HG02642 (cell line): ENCODE results near the gene PPP1R16B.

ENCODE experiments used
- ATAC-seq: cut with Tn5 transposase; IDR thresholded peaks from one replicate; pipeline ENCODE4 v1.9.1; 2021; ENCODE audit warnings: mild to moderate bottlenecking; ENCODE audit not compliant: unreplicated experiment, poor library complexity

PPP1R16B gene

DNA sequence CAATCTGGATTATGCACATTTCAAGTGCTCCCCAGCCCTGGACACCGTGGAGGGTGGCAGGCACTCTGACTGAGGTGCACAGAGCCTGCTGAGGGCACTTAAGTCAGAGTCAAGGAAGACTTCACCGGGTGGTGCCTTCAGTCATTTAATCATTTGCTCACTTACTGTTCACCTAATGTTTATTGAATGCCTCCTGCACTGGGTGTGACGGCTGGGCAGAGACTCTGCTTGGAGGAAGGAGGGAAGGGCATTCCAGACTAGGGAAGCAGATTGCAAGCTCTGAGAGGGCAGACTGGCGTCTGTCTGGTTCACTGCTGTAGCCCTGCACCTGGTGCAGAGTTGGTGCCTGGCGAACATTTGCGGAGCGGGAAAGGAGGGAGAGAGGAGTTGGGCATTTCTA is 66.5 kb downstream of the PPP1R16B start:
- no peak for ATAC-seq

DNA sequence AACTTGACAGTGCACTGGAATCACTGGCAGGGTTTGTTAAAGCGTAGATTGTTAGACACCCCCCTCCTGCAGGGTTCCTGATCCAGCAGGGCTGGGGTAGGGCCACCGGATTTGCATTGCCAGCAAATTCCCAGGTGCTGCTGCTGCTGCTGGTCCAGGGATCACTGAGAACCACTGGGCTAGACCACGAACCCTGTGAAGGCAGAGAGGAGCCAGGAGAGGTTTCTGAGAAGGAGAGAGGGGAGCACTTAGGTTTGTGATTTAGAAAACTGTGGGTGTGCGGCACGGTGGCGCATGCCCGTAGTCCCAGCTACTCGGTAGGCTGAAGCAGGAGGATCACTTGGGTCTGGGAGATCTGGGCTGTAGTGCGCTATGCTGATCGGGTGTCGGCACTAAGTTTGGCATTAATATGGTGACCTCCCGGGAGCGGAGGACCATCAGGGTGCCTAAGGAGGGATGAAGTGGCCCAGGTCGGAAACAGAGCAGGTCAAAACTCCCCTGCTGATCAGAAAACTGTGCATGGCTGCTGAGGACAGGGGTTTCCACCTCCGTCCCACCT is 67.1 kb downstream of the PPP1R16B start:
- ATAC-seq = peak; percentile 5

DNA sequence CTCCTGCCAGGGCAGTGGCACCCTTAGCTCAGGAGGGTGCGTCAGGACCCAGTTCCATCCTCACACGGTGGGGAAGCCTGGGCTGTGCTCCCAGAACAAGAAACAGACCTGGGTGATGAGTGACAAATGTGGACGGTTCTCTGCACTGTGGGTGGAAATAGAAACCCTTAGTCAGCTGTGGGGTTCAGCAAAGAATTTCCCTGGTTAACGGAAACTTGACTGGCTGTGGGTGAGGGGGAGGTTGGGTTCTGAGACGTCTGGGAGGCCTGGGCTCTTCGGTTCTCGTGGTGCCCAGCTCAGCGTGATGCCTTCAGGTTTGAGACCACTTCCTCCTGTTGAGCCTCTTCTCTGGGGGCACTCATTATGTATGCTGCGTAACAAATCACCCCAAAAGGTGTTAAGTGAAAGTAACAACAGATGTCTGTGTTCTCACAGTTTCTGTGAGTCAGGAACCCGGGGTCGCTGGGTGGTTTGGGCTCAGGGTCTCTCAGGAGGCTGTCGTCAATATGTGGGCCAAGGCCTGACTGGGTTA is 67.6 kb downstream of the PPP1R16B start:
- ATAC-seq = peak; percentile 61

DNA sequence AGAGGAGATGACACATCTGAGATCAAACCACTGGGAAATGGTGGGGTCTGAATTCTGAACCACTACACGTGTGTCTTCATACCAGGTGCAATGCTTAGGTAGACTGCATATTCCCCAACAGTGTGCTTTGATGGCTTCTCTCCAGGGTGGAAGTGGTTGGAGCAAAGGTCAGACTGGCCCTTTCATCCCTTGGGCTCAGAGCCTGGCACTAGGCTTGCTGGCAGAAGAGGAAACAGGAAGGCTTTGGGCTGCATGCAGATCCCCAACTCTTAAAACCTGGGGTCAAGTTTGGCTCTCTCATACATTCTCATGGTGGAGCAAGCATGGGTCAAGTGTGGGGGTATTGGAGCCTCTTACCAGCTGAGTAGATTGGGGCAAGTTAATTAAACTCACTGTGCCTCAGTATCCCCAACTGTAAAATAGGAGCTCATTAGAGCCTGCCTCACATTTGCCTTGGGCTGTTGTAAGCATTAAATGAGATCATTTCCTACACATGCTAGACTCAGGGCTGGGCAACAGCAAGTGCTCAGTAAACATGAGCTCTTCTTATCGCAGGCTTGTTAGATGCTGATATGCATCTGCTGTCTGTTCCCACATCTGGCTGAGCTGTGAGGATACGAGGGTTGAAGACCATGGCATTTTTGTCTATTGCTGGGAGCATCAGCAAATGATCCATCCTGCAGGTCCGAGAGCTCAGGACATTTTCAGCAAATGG is 69.1 kb downstream of the PPP1R16B start:
- peak; percentile 3 for ATAC-seq

DNA sequence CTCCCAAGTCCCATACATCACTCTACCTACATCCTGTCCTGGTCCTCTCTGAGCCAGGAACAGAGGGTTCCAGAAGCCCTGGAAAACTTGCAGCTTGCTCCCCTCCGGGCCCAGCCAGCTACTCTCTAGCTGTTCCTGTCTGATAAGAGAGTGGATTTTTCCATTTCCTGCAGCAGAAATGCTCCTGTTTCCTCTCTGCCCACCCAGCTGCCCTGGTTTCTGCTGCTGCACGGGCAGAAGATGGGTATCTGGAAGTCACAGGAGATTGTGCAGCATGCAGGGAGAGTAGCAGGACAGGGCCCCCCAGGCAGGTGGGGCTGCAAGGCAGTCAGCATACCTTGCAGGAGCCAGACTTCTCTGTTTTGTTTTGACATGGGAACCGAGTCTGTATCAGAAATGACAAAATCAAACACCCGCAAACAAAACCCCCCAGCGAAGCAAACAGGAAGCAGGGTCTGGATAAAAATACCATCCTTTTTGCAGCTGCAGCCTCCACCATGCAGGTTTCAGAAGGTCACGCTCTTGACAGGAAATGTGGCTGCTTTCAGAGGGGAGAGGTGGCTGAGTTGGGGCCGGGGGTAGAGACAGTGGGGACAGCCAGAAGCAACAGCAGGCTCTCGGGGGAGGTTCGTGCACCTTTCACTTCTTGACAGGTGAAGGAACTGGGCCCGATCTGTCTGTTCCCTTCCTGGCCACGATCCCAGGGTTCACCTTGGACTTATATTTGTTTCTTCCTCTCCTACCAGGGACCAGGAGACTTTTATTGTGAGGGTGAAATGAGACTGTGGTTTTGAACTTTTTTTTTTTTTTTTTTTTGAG is 69.9 kb downstream of the PPP1R16B start:
- peak; percentile 61 for ATAC-seq

DNA sequence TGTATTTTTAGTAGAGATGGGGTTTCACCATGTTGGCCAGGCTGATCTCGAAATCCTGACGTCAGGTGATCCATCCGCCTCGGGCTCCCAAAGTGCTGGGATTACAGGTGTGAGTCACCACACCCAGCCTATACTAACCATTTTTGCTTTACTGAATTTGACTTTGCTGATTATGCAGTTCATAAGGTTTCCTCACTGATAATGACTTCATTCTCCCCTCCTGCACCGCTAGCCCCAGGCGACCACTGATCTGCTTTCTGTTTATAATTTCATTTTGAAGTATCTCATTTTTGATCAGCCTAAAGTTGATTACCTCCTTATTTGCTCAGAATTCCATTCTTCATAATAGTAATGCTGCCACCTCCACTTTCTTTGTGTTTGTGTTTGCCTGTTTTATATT is 72.0 kb downstream of the PPP1R16B start:
- ATAC-seq = no peak

DNA sequence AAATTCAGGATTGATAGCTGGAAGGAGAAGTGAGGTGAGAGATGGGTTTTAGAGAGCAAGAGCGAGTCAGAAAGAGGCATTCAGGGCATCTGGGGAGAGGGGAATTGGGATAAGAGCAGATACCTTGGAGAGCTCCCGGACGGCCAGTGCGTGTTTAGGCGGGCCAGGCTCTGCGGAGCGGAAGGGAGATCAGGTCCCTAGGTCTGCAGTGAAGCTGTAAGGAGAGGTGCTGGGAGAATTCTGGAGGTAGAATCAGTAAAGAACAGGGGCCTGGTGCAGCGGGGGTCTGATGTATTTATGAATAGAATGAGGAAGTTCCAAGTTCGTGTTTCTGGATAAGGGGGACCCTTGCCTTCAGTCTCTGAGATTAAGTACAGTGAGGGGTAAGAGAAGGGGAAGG is 73.4 kb downstream of the PPP1R16B start:
- no peak for ATAC-seq

DNA sequence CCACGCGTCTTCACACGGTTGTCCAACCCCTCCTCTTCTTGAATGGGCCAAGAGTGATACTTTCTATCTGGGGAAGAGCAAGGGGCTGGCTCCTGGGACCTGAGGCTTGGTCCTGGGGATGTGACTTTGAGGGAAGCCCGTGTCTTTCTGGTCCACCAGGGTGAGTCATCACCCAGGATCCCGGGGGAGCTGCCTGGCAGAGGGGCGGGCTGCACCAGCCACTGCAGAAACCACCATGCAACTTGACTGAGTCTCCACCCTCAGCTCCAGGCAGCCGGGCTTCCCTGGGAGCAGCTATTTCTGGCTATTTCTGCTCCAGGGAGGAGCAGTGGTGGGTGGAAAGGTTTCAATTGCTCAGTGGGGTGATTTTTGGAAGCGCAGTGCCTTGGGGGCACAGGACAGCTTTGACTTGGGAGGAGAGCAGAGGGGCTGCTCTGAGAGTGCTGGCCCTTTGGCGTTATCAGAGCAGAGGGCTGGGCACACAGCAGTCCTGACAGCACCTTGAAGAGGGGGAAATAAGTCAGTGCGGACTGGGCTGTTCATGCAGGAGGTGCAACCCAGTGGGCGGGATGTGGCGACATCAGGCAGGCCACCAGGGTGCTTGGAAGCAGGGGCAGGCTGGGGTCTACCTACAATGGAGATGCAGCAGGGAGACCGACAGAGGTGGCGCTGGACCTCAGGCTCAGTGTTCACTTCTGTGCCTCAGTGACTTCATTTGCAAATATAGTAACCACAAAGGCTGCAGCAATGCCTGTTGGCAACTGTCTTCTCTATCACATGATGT is 75.6 kb downstream of the PPP1R16B start:
- ATAC-seq = peak; percentile 47

DNA sequence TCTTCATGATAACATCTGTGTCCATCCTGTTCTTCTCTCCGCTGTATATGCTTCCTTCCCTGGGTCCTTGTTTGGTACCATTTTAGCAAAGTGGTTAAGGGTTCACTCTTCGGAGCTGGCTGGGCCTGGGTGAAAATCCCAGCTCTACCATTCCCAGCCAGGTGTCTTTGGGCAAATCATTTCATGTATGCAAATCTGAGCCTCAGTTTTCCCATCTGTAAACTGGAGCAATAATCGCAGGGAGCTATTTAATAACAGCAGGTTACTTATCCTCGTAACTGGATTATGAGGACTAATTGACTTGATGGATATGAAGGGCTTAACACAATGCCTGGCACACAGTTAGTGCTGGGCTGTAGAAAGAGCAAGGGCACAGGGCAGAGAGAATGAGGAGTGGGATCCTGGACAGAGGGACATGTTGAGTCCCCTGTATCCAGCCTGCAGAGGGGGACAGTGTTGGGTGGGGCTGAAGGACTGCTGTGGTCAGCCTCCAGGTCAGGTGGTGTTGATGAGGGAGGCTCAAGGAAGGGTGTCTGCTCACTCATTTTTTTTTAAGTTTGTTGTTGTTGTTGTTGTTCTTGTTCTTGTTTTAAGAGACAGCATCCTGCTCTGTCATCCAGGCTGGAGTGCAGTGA is 76.4 kb downstream of the PPP1R16B start:
- no peak for ATAC-seq

DNA sequence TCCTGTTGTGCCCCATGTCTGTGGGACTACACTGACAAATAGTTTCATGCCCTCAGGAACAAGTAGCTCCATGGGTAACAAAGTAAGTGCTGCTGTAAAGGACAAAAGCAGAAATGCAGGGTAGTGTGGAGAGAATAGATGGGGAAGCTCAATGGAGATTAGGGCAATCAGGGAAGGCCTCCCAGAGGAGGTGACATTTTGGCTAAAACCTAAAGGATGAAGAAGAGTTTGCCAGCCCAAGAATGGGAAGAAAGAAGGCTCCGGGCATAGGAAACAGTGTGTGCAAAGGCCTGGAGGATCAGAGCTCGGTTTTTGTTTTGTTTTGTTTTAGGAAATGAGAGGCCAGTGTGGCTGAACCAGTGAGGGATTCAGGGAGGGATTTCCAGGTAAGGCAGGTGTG is 77.1 kb downstream of the PPP1R16B start:
- no peak for ATAC-seq

DNA sequence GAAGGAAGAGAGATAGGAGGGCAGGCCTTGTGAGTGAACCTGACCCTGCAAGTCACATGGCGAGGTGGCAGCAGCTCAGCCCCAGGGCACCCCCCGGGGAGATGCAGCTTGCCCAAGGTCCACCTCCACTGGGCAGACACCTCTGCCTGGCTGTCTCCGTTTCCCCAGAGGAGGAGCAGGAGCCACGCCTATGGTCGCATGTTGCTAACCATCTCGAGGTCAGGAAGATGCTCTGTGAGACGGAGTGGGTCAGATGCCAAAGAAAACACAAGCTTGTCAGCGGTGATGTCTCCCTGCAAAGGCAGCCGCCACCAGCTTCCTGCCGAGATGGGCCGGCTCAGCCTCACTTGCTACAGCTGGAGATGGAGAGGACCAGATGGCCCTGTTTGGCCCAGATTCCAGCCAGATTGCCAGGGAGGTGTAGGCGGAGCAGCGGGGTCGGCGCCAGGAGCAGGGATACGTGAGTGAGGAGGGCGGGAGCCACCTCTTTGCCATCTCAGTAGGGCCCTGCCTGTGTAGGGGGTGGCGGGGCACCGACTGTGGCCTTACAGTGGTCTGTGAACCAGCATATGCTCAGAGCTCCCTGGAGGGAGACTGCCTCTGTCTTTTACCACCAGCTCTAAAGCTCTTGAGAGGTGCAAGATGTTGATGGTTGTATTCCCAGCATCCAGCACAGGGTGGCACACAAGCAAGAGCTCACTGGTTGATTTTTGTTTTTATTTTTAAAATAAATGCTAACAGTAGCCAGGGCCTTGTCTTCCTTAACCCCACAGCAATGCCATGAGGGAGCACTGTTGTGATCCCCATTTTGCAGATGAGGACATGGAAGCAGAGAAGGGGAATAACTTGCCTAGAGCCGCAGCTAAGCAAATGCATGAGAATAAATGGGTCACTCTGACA is 77.8 kb downstream of the PPP1R16B start:
- ATAC-seq = no peak

DNA sequence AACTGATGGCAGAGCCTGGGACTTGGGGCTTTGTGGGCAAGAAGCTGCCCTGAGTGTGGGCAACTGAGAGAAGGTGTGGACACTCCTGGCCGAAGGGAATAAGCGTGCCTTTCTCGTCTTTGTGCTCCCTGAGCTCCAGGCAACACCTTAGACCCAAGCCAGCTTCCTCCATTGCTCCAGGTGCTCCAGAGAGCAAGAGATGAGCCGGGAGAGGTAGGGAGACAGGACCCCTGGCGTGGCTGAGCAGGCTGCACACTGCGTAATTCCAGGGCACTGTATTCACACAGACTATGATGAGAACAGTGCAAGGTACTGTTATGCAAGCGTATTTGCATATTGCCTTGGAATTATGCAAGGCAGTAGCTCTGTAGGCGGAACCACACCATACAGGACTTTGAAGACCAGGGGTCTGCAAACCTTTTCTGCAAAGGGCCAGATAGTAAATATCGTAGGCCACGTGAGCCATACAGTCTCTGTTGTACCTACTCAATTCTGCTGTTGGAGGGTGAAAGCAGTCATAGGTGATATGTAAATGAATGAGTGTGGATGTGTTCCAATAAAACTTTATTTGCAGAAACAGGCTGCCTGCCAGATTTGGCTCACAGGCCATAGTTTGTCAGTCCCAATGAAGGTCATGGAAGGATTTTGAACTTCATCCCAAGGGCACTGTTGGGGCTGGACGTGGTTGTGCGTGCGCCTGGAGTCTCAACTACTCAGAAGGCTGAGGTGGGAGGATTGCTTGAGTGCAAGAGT is 78.7 kb downstream of the PPP1R16B start:
- no peak for ATAC-seq

DNA sequence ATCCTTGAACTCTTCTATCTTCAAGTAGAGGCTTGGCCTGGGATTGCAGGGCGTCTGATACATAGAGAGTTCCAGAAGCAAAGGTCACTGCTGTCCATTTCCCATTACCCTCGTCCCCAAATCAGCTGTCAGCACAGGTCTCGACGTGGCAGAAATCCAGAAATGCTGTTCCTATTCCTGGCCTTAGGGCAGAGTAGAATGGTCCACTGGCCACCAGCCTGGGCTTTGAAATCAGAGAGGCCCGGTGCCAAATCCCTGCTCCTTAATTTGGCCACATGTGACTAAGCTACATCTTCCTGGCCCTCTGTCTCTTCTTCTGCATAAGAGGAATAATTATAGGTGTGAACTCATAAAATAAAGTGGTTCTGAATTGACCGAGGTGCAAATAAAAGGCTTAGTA is 79.9 kb downstream of the PPP1R16B start:
- ATAC-seq = no peak

DNA sequence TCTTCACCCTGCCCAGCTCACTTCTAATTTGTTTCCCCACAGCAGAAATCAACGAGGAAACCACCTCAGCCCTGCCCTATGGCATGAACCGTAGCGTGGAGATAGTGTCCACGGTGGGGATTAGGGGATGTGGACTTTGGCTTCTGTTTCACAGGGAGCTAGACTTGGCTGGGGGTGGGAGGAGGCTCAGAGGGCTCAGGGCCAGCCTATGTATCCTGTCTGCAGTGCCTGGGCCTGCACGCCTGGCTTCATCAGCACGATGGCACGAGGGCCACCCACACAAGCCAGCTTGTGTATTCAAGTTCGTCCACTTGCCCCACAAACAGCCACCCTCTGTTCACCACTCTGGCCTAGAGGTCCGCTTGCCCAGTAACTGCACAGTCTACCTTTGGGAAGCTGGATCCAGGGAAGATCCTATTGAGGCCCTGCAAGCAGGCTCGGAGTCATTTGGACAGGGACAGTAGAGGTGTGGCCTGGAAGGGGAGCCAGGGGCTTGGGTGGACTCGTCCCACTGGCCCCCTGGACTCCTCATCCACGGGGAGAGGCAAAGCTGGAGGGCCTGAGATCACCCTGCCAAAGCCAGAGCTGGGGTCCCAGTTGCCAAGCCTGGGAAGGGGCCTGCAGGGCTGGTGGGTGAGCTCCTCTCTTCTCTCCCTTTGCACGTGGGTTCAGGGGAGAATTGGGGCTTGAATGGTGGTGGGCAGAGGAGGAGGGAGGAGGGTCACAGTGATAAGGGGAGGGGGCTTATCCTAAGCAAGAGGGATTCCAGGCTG is 82.7 kb downstream of the PPP1R16B start:
- ATAC-seq = no peak

DNA sequence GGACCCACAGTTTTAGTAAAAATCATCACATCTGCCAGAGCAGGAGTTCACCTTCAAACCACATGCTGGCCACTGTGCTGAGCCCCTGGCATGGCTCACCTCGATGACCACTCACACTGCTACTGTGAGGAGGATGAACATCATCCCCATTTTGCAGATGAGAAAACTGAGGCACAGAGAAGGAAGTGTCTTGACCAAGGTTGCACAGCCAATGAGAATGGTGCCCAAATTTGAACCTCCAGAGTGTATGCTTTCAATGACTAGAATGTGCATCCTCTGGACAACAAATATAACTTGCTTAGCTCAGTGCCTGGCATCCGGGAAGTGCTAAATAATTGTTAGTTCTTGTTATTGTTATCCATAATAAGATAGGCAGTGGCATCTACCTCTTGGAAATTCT is 83.6 kb downstream of the PPP1R16B start:
- ATAC-seq = no peak

DNA sequence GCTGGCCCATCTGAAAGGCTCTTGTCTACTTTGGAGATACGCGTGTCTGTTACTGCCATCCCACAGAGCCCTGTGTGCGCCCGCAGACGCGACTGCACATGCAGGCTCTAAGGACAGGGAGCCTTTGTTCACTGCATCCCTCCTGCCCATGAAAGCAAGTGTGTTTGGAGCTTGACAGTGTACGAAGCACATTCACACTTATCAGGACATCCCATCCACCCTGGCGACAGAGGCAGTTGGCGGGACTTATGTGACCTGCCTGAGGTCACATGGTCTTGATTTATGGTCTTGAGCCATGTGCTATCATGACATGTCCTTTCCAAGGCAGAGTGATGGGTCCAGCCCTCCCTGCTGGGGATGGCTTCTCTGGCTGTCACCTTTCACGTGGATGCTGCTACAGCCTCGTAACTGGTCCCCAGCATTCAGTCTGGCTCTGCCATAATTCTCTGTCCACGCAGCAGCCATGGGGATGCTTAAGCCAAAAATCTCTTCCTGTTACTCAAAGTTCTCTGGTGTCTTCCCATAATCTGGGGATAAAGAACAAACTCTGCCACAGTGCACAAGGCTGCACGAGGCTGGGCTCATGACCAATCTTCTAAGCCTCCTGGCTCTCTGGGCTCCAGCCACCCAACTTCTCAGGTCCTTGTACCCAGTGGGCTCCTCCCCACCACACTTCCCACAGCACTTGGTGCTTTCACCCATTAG is 84.4 kb downstream of the PPP1R16B start:
- ATAC-seq = no peak

DNA sequence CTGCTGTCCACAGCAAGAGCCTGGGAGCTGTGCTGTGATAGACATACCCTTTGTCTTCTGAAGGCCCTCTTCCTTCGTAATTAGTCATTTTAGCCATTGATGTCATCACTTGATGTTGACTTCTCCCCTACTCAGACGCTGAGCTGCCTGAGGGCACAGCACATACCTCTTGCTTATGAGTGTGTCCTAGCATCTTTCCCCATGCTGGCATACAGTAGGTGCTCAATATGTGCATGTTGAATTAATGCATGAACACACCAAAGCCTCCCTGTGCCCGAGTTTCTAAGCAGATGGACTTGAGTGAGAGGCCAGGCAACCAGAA is 85.0 kb downstream of the PPP1R16B start:
- ATAC-seq = no peak
